ENCODE data around the gene ENPP3.

ENPP3 gene

GRCh38 chr6:131627724-131628682 is 9.1 kb upstream of the ENPP3 start, which contains the start of gene MED23:
Gene MED23 (minus strand): TSS chr6:131628242. CDS start chr6:131628049, 193 bp downstream.
- peak within 1 kb of the TSS; percentile 89 to 97 for H3K4me3 ChIP-seq (ENCODE audit: low read depth in 1 of 2, low read length in 2 of 2)
- peaks cover 23% of the 10 kb centered on the region for H3K4me1 ChIP-seq (ENCODE audit: insufficient read depth, low read length)
- peaks cover 19% of the 10 kb centered on the region for H3K79me2 ChIP-seq (ENCODE audit: insufficient read depth, low read length)
- no peaks in the 10 kb centered on the region for H4K20me1 ChIP-seq (ENCODE audit: insufficient read depth, low read length)
- H3K27ac ChIP-seq (ENCODE audit: low read length), result peak within 1 kb of the TSS; percentile 77
- TF ChIP-seq CTCF (IDR thresholded peaks at IDR 0.05; ENCODE audit: borderline replicate concordance, extremely low read depth, low read length, poor library complexity, severe bottlenecking), result peak; percentile 100
- TF ChIP-seq EZH2 (IDR thresholded peaks at IDR 0.05; ENCODE audit: borderline replicate concordance, low read depth, low read length, severe bottlenecking), result no peak
- H3K9me3 ChIP-seq (ENCODE audit: insufficient read depth, low read length, severe bottlenecking), result no peaks in the 10 kb centered on the region
- ATAC-seq (ENCODE audit: insufficient read depth, low read depth), result peak; percentile 95
- peaks cover 29% of the 10 kb centered on the region for H3K36me3 ChIP-seq (ENCODE audit: insufficient read depth, low read length)
- peak within 1 kb of the TSS; percentile 95 for H2AFZ ChIP-seq (ENCODE audit: low read depth, low read length)
- peak within 1 kb of the TSS; percentile 83 for H3K9ac ChIP-seq (ENCODE audit: low read depth, low read length)
- H3K4me2 ChIP-seq (ENCODE audit: insufficient read depth, low read length), result peak within 1 kb of the TSS; percentile 79
- DNase-seq, result peak; percentile 95
- no peaks in the 10 kb centered on the region for H3K27me3 ChIP-seq (ENCODE audit: insufficient read depth, low read length, poor library complexity)

- Histone ChIP-seq H3K27me3 (ENCODE audit: insufficient read depth, low read length, poor library complexity) (no peaks in the 10 kb centered on the region), H2AFZ (ENCODE audit: low read depth, low read length) (peak overlapping the region; percentile 90), H3K4me2 (ENCODE audit: insufficient read depth, low read length) (peak overlapping the region; percentile 79), H3K9me3 (ENCODE audit: insufficient read depth, low read length, severe bottlenecking) (no peaks in the 10 kb centered on the region), H3K27ac (ENCODE audit: low read length) (peak overlapping the region; percentile 58; the same call in 1 of the 2 replicates), H4K20me1 (ENCODE audit: insufficient read depth, low read length) (no peaks in the 10 kb centered on the region), H3K79me2 (ENCODE audit: insufficient read depth, low read length) (peaks cover 19% of the 10 kb centered on the region), H3K36me3 (ENCODE audit: insufficient read depth, low read length) (peaks cover 21% of the 10 kb centered on the region), H3K4me1 (ENCODE audit: insufficient read depth, low read length) (peaks cover 23% of the 10 kb centered on the region), H3K4me3 (ENCODE audit: low read depth in 1 of 2, low read length in 2 of 2) (peak overlapping the region; percentile 16 to 97; a peak in 3 of 4 replicates), H3K9ac (ENCODE audit: low read depth, low read length) (peak overlapping the region; percentile 83)
- ATAC-seq (ENCODE audit: insufficient read depth, low read depth), result no peak
- DNase-seq, result no peak
- no peak for TF ChIP-seq CTCF (IDR thresholded peaks at IDR 0.05; ENCODE audit: borderline replicate concordance, extremely low read depth, low read length, poor library complexity, severe bottlenecking)
These were observed 8.4 kb upstream of the ENPP3 start for GRCh38 chr6:131628726-131629125.

GRCh38 chr6:131629651-131630050 is 7.5 kb upstream of the ENPP3 start:
- TF ChIP-seq EZH2 (IDR thresholded peaks at IDR 0.05; ENCODE audit: borderline replicate concordance, low read depth, low read length, severe bottlenecking) (no peak), CTCF (IDR thresholded peaks at IDR 0.05; ENCODE audit: borderline replicate concordance, extremely low read depth, low read length, poor library complexity, severe bottlenecking) (no peak)
- Histone ChIP-seq H3K27ac (ENCODE audit: low read length) (no peak overlapping the region), H3K9me3 (ENCODE audit: insufficient read depth, low read length, severe bottlenecking) (no peaks in the 10 kb centered on the region), H3K4me2 (ENCODE audit: insufficient read depth, low read length) (0 out of 2 replicates have a peak overlapping the region, but pooled peaks have one; percentile 5), H3K36me3 (ENCODE audit: insufficient read depth, low read length) (peaks cover 12% of the 10 kb centered on the region), H3K79me2 (ENCODE audit: insufficient read depth, low read length) (peaks cover 19% of the 10 kb centered on the region), H2AFZ (ENCODE audit: low read depth, low read length) (0 out of 2 replicates have a peak overlapping the region, but pooled peaks have one; percentile 90), H3K4me1 (ENCODE audit: insufficient read depth, low read length) (peaks cover 23% of the 10 kb centered on the region), H3K4me3 (ENCODE audit: low read depth in 1 of 2, low read length in 2 of 2) (no peak overlapping the region), H3K27me3 (ENCODE audit: insufficient read depth, low read length, poor library complexity) (no peaks in the 10 kb centered on the region), H4K20me1 (ENCODE audit: insufficient read depth, low read length) (no peaks in the 10 kb centered on the region), H3K9ac (ENCODE audit: low read depth, low read length) (no peak overlapping the region)
- DNase-seq (no peak), ATAC-seq (ENCODE audit: insufficient read depth, low read depth) (no peak)

Measured in DND-41 (cell line).